ENCODE results near the gene PLEKHM2. TPM values are rescaled to one million over a fixed set of nuclear protein-coding genes. Genes with fewer than 3 reads are reported as not detected.

PLEKHM2 gene
- total RNA-seq, 5 donors from 2014 or later (not counting 1 experiment from before 2014, with no cell fraction given): 52.5 to 65.2 (median 59.6) TPM

GRCh38 chr1:15660151-15660550 lies 24.0 kb upstream of the PLEKHM2 start:
- 100% methylated on average over 2 of the region's 3 CpGs for WGBS (ENCODE audit: insufficient coverage)
- Histone ChIP-seq H3K36me3 (ENCODE audit: control insufficient read depth in 2 of 2, extremely low read depth in 1 of 2, insufficient read depth in 1 of 2, low read length in 1 of 2) (peaks cover 5 to 50% of the 10 kb centered on the region in 2 donors), H3K27me3 (replicated peaks in 1 of 2; ENCODE audit: control insufficient read depth in 2 of 2, extremely low read depth in 1 of 2, insufficient read depth in 2 of 2, low read length in 1 of 2) (no peaks in the 10 kb centered on the region), H3K4me3 (ENCODE audit: control insufficient read depth in 1 of 2, extremely low read depth in 1 of 2, low read length in 1 of 2) (no peak overlapping the region), H3K9me3 (no peaks in the 10 kb centered on the region), H3K27ac (ENCODE audit: low read length) (no peak overlapping the region), H3K4me1 (ENCODE audit: control insufficient read depth in 1 of 2, extremely low read depth in 1 of 2, insufficient read depth in 2 of 2, low read length in 2 of 2) (no peaks in the 10 kb centered on the region)
- Mint-ChIP-seq H3K4me1 (no peaks in the 10 kb centered on the region), H3K27ac (no peak overlapping the region), H3K36me3 (peaks cover 62% of the 10 kb centered on the region), H3K4me3 (no peak overlapping the region), H3K9me3 (no peaks in the 10 kb centered on the region), H3K27me3 (no peaks in the 10 kb centered on the region)
- ChIA-PET CTCF (interaction anchor here in 1 of 2 donors (0.6 kb wide), 1 partner anchor 63 kb away, joined by 3 read pairs; no protein-coding TSS in a partner anchor), POLR2A (interaction anchor here in 1 of 2 donors (0.6 kb wide), 1 partner anchor 111 kb away, joined by 3 read pairs; no protein-coding TSS in a partner anchor)
- ATAC-seq (replicated peaks in 1 of 4) (no peak), DNase-seq (no peak)

- CTCF ChIA-PET: no interaction called here
- H3K9me3 Mint-ChIP-seq: no peaks in the 10 kb centered on the region
- peaks cover 0 to 5% (median 0%) of the 10 kb centered on the region in 3 donors for H3K4me1 Mint-ChIP-seq
Observed at GRCh38 chr1:15662477-15662876, 21.6 kb upstream of the PLEKHM2 start.

GRCh38 chr1:15663925-15664324 lies 20.2 kb upstream of the PLEKHM2 start:
- no peak for ATAC-seq (replicated peaks in 1 of 4)

More at GRCh38 chr1:15662477-15662876, 21.6 kb upstream of the PLEKHM2 start:
- Histone ChIP-seq H3K27me3 (replicated peaks in 1 of 2; ENCODE audit: control insufficient read depth in 2 of 2, extremely low read depth in 1 of 2, insufficient read depth in 2 of 2, low read length in 1 of 2) (no peaks in the 10 kb centered on the region), H3K27ac (ENCODE audit: low read length) (no peak overlapping the region), H3K4me1 (ENCODE audit: control insufficient read depth in 1 of 2, extremely low read depth in 1 of 2, insufficient read depth in 2 of 2, low read length in 2 of 2) (no peaks in the 10 kb centered on the region), H3K9me3 (no peaks in the 10 kb centered on the region), H3K36me3 (ENCODE audit: control insufficient read depth in 2 of 2, extremely low read depth in 1 of 2, insufficient read depth in 1 of 2, low read length in 1 of 2) (peaks cover 5 to 35% of the 10 kb centered on the region in 2 donors), H3K4me3 (ENCODE audit: control insufficient read depth in 1 of 2, extremely low read depth in 1 of 2, low read length in 1 of 2) (no peak overlapping the region)
- H3K27ac Mint-ChIP-seq: no peak overlapping the region
- no peak for ATAC-seq (replicated peaks in 1 of 4)
- DNase-seq: no peak
- peaks cover 48% of the 10 kb centered on the region for H3K36me3 Mint-ChIP-seq
- H3K4me3 Mint-ChIP-seq: no peak overlapping the region
- no peaks in the 10 kb centered on the region for H3K27me3 Mint-ChIP-seq
- POLR2A ChIA-PET: no interaction called here
- WGBS (ENCODE audit: insufficient coverage): 70% methylated on average over 1 of the region's 2 CpGs

GRCh38 chr1:15667362-15667761 lies 16.8 kb upstream of the PLEKHM2 start:
- CTCF ChIA-PET: interaction anchor here in 1 of 2 donors (0.5 kb wide), 1 partner anchor 268 kb away, joined by 4 read pairs; no protein-coding TSS in a partner anchor
- Mint-ChIP-seq H3K4me1 (peaks cover 0 to 5% (median 0%) of the 10 kb centered on the region in 3 donors), H3K27me3 (no peaks in the 10 kb centered on the region), H3K27ac (no peak overlapping the region), H3K4me3 (no peak overlapping the region), H3K36me3 (peaks cover 12% of the 10 kb centered on the region), H3K9me3 (no peaks in the 10 kb centered on the region)
- no peak for ATAC-seq (replicated peaks in 1 of 4)
- WGBS (ENCODE audit: insufficient coverage): 90% methylated on average over 2 of the region's 7 CpGs
- POLR2A ChIA-PET: no interaction called here
- H3K9me3 ChIP-seq: no peaks in the 10 kb centered on the region
- H3K4me3 ChIP-seq (ENCODE audit: control insufficient read depth in 1 of 2, extremely low read depth in 1 of 2, low read length in 1 of 2): no peak overlapping the region
- no peak overlapping the region for H3K27ac ChIP-seq (ENCODE audit: low read length)
- no peaks in the 10 kb centered on the region for H3K36me3 ChIP-seq (ENCODE audit: control insufficient read depth in 2 of 2, extremely low read depth in 1 of 2, insufficient read depth in 1 of 2, low read length in 1 of 2)
- no peaks in the 10 kb centered on the region for H3K27me3 ChIP-seq (replicated peaks in 1 of 2; ENCODE audit: control insufficient read depth in 2 of 2, extremely low read depth in 1 of 2, insufficient read depth in 2 of 2, low read length in 1 of 2)
- DNase-seq: no peak
- H3K4me1 ChIP-seq (ENCODE audit: control insufficient read depth in 1 of 2, extremely low read depth in 1 of 2, insufficient read depth in 2 of 2, low read length in 2 of 2): no peaks in the 10 kb centered on the region

More at GRCh38 chr1:15663925-15664324, 20.2 kb upstream of the PLEKHM2 start:
- WGBS (ENCODE audit: insufficient coverage): no CpG with 5 or more reads among the region's 3 CpGs
- H3K9me3 ChIP-seq: no peaks in the 10 kb centered on the region
- CTCF ChIA-PET: interaction anchor here (0.6 to 1.1 kb wide), 4 partner anchors 8 to 104 kb away, joined by 3 to 7 read pairs (median 3); no protein-coding TSS in a partner anchor
- H3K27me3 ChIP-seq (replicated peaks in 1 of 2; ENCODE audit: control insufficient read depth in 2 of 2, extremely low read depth in 1 of 2, insufficient read depth in 2 of 2, low read length in 1 of 2): no peaks in the 10 kb centered on the region
- H3K4me3 ChIP-seq (ENCODE audit: control insufficient read depth in 1 of 2, extremely low read depth in 1 of 2, low read length in 1 of 2): no peak overlapping the region
- POLR2A ChIA-PET: interaction anchor here in 1 of 2 donors (0.7 kb wide), 1 partner anchor 27 kb away, joined by 3 read pairs; no protein-coding TSS in a partner anchor
- Mint-ChIP-seq H3K4me3 (no peak overlapping the region), H3K36me3 (peaks cover 42% of the 10 kb centered on the region), H3K9me3 (no peaks in the 10 kb centered on the region), H3K27ac (no peak overlapping the region), H3K4me1 (peaks cover 0 to 5% (median 0%) of the 10 kb centered on the region in 3 donors), H3K27me3 (no peaks in the 10 kb centered on the region)
- no peak overlapping the region for H3K27ac ChIP-seq (ENCODE audit: low read length)
- no peaks in the 10 kb centered on the region for H3K4me1 ChIP-seq (ENCODE audit: control insufficient read depth in 1 of 2, extremely low read depth in 1 of 2, insufficient read depth in 2 of 2, low read length in 2 of 2)
- DNase-seq: no peak
- H3K36me3 ChIP-seq (ENCODE audit: control insufficient read depth in 2 of 2, extremely low read depth in 1 of 2, insufficient read depth in 1 of 2, low read length in 1 of 2): peaks cover 5 to 32% of the 10 kb centered on the region in 2 donors

GRCh38 chr1:15668089-15668754 lies 15.9 kb upstream of the PLEKHM2 start:
- H3K27me3 ChIP-seq (replicated peaks in 1 of 2; ENCODE audit: control insufficient read depth in 2 of 2, extremely low read depth in 1 of 2, insufficient read depth in 2 of 2, low read length in 1 of 2): no peaks in the 10 kb centered on the region
- ChIA-PET POLR2A (interaction anchor here in 1 of 2 donors (0.7 kb wide), 1 partner anchor 16 kb away, joined by 3 read pairs; no protein-coding TSS in a partner anchor), CTCF (interaction anchor here in 1 of 2 donors (0.5 kb wide), 1 partner anchor 269 kb away, joined by 4 read pairs; no protein-coding TSS in a partner anchor)
- ATAC-seq (replicated peaks in 1 of 4) (no peak), DNase-seq (no peak)
- no peak overlapping the region for H3K27ac ChIP-seq (ENCODE audit: low read length)
- H3K4me3 ChIP-seq (ENCODE audit: control insufficient read depth in 1 of 2, extremely low read depth in 1 of 2, low read length in 1 of 2): no peak overlapping the region
- no peaks in the 10 kb centered on the region for H3K36me3 ChIP-seq (ENCODE audit: control insufficient read depth in 2 of 2, extremely low read depth in 1 of 2, insufficient read depth in 1 of 2, low read length in 1 of 2)
- WGBS (ENCODE audit: insufficient coverage): no CpG with 5 or more reads among the region's 5 CpGs
- Mint-ChIP-seq H3K27ac (no peak overlapping the region), H3K36me3 (peaks cover 5% of the 10 kb centered on the region), H3K27me3 (no peaks in the 10 kb centered on the region), H3K9me3 (no peaks in the 10 kb centered on the region), H3K4me3 (no peak overlapping the region), H3K4me1 (peaks cover 0 to 5% (median 0%) of the 10 kb centered on the region in 3 donors)
- no peaks in the 10 kb centered on the region for H3K9me3 ChIP-seq
- no peaks in the 10 kb centered on the region for H3K4me1 ChIP-seq (ENCODE audit: control insufficient read depth in 1 of 2, extremely low read depth in 1 of 2, insufficient read depth in 2 of 2, low read length in 2 of 2)

GRCh38 chr1:15669074-15669473 lies 15.0 kb upstream of the PLEKHM2 start:
- peaks cover 3% of the 10 kb centered on the region for H3K36me3 Mint-ChIP-seq

More at GRCh38 chr1:15669074-15669473, 15.0 kb upstream of the PLEKHM2 start:
- ChIA-PET CTCF (no interaction called here), POLR2A (interaction anchor here in 1 of 2 donors (0.7 kb wide), 1 partner anchor 16 kb away, joined by 3 read pairs; no protein-coding TSS in a partner anchor)
- H3K27me3 Mint-ChIP-seq: no peaks in the 10 kb centered on the region
- ATAC-seq (replicated peaks in 1 of 4): no peak
- no peak overlapping the region for H3K4me3 Mint-ChIP-seq
- H3K27me3 ChIP-seq (replicated peaks in 1 of 2; ENCODE audit: control insufficient read depth in 2 of 2, extremely low read depth in 1 of 2, insufficient read depth in 2 of 2, low read length in 1 of 2): no peaks in the 10 kb centered on the region
- no peaks in the 10 kb centered on the region for H3K4me1 ChIP-seq (ENCODE audit: control insufficient read depth in 1 of 2, extremely low read depth in 1 of 2, insufficient read depth in 2 of 2, low read length in 2 of 2)
- no peak overlapping the region for H3K27ac Mint-ChIP-seq
- no peaks in the 10 kb centered on the region for H3K36me3 ChIP-seq (ENCODE audit: control insufficient read depth in 2 of 2, extremely low read depth in 1 of 2, insufficient read depth in 1 of 2, low read length in 1 of 2)
- peaks cover 0 to 5% (median 0%) of the 10 kb centered on the region in 3 donors for H3K4me1 Mint-ChIP-seq
- H3K4me3 ChIP-seq (ENCODE audit: control insufficient read depth in 1 of 2, extremely low read depth in 1 of 2, low read length in 1 of 2): no peak overlapping the region
- H3K9me3 Mint-ChIP-seq: no peaks in the 10 kb centered on the region
- no peak for DNase-seq
- H3K9me3 ChIP-seq: no peaks in the 10 kb centered on the region
- no peak overlapping the region for H3K27ac ChIP-seq (ENCODE audit: low read length)
- 90% methylated on average over 3 of the region's 10 CpGs for WGBS (ENCODE audit: insufficient coverage)

Measured in T-cell (primary cell).